Myocyte (in vitro differentiated cells): Measurements from ENCODE around the gene DNAAF1. TPM values are rescaled to one million over a fixed set of nuclear protein-coding genes. Genes with fewer than 3 reads are reported as not detected.

Experiments
- total RNA-seq: library from RNA; depleted of rRNA; stranded (reverse); fragments of >200 nt; gene quantifications from 2 replicates; pipeline ENCODE4 v1.2.3, GENCODE V29; 2014

Gene DNAAF1
- total RNA-seq, 1 donor from 2014 or later, result not detected

Other genes starting within 250 kb of the DNAAF1 start
- 3.1 and 3.5 TPM in 2 replicates for gene MLYCD, start 246.2 kb upstream of the DNAAF1 start, total RNA-seq
- gene OSGIN1, start 192.1 kb upstream of the DNAAF1 start, total RNA-seq, result 4.3 and 7.7 TPM in 2 replicates
- gene NECAB2, start 177.1 kb upstream of the DNAAF1 start, total RNA-seq, result 0.16 TPM in 1 of 2 replicates, not detected in the other
- not detected in 2 replicates for gene SLC38A8, start 102.5 kb upstream of the DNAAF1 start, total RNA-seq
- gene MBTPS1, start 28.4 kb upstream of the DNAAF1 start, total RNA-seq, result 42.1 and 53.5 TPM in 2 replicates
- 31.8 and 35.0 TPM in 2 replicates for gene HSDL1, start 131 bp upstream of the DNAAF1 start, total RNA-seq
- gene TAF1C, start 41.7 kb downstream of the DNAAF1 start, total RNA-seq, result 17.5 and 23.6 TPM in 2 replicates
- gene ADAD2, start 45.8 kb downstream of the DNAAF1 start, total RNA-seq, result not detected in 2 replicates
- 0.05 TPM in 2 replicates for gene KCNG4, start 94.7 kb downstream of the DNAAF1 start, total RNA-seq
- 0.43 TPM in 1 of 2 replicates, not detected in the other for gene WFDC1, start 149.6 kb downstream of the DNAAF1 start, total RNA-seq
- not detected in 2 replicates for gene ATP2C2, start 223.2 kb downstream of the DNAAF1 start, total RNA-seq